Measurements from ENCODE around the gene TMED1.

- TF ChIP-seq POLR2A (IDR thresholded peaks at IDR 0.05; ENCODE audit: control extremely low read depth in 1 of 2, low read depth in 2 of 2, low read length in 2 of 2) (no peak), CTCF (IDR thresholded peaks at IDR 0.05; ENCODE audit: control extremely low read depth in 1 of 3, insufficient read depth in 1 of 3, low read depth in 1 of 3, low read length in 3 of 3) (no peak), POLR2AphosphoS5 (IDR thresholded peaks at IDR 0.05; ENCODE audit: low read depth, low read length) (no peak), MAX (IDR thresholded peaks at IDR 0.05) (no peak), EP300 (IDR thresholded peaks at IDR 0.05; ENCODE audit: borderline replicate concordance in 1 of 2, low read depth in 2 of 2, low read length in 2 of 2) (no peak), CHD1 (IDR thresholded peaks at IDR 0.05; ENCODE audit: low read depth, low read length) (no peak), CHD2 (IDR thresholded peaks at IDR 0.05; ENCODE audit: low read length) (no peak)
Measured at GRCh38 chr19:10818301-10819123, 17.5 kb downstream of the TMED1 start.
